Keratinocyte (primary cell): ENCODE results near the gene MYO1D.

Experiments
- EZH2 ChIP-seq: IDR thresholded peaks from one replicate; pipeline ENCODE4 v1.6.1; 2012; ENCODE audit warnings: inconsistent platforms, mild to moderate bottlenecking, low read length, moderate library complexity
- TF ChIP-seq, protein P1 (sequence below), 3 experiments: IDR thresholded peaks in 1 of 3; conservative IDR thresholded peaks in 1 of 3; optimal IDR thresholded peaks in 1 of 3; 2 replicates in 2 of 3; 3 replicates in 1 of 3; pipeline versions ENCODE3 to v1.5.1; 2011; ENCODE audit warnings: low read length in 3 of 3, mild to moderate bottlenecking in 3 of 3, moderate library complexity in 2 of 3, control low read depth in 1 of 3, inconsistent platforms in 1 of 3; ENCODE audit not compliant: insufficient read depth in 2 of 3; ENCODE audit errors: extremely low read depth in 1 of 3

DNA sequence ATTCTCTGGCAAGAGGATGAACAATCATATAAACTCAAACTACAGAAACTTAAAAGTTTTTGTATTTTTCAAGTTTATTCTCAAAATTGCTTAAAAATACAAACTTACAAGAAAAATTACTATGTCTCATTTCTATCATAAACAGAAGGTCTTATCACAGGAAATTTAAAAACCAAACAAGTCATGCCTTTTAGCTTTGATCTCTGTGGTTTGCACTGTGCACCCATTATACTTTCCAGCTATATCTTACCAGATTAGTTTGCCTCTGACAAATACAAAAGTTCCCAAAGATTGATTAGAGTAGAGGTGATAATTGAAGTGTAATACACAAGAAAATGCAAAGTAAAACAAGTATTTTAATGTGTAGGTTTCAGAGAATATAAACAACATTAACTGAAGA is 117.4 kb downstream of the MYO1D start:
- TF ChIP-seq, protein P1, sequence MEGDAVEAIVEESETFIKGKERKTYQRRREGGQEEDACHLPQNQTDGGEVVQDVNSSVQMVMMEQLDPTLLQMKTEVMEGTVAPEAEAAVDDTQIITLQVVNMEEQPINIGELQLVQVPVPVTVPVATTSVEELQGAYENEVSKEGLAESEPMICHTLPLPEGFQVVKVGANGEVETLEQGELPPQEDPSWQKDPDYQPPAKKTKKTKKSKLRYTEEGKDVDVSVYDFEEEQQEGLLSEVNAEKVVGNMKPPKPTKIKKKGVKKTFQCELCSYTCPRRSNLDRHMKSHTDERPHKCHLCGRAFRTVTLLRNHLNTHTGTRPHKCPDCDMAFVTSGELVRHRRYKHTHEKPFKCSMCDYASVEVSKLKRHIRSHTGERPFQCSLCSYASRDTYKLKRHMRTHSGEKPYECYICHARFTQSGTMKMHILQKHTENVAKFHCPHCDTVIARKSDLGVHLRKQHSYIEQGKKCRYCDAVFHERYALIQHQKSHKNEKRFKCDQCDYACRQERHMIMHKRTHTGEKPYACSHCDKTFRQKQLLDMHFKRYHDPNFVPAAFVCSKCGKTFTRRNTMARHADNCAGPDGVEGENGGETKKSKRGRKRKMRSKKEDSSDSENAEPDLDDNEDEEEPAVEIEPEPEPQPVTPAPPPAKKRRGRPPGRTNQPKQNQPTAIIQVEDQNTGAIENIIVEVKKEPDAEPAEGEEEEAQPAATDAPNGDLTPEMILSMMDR (optimal IDR thresholded peaks at IDR 0.05 in 1 of 3, IDR thresholded peaks at IDR 0.05 in 1 of 3, conservative IDR thresholded peaks at IDR 0.05 in 1 of 3; ENCODE audit: extremely low read depth in 1 of 3, insufficient read depth in 2 of 3, low read length in 3 of 3): no peak
- no peak for TF ChIP-seq EZH2
